Activated effector memory CD4-positive, alpha-beta T cell treated with Interleukin-2 at 50 U/mL for 16 hours (primary cell): ENCODE results near the gene MAN1B1.

Experiments
- DNase-seq: peaks from one replicate; pipeline ENCODE4 v3.0.0-alpha.2; 2020

The MAN1B1 gene

GRCh38 chr9:137149363-137149762 lies 62.6 kb downstream of the MAN1B1 start:
- no peak for DNase-seq

- no peak for DNase-seq
Observed at GRCh38 chr9:137149942-137150616, 63.3 kb downstream of the MAN1B1 start.

- no peak for DNase-seq
Observed at GRCh38 chr9:137150617-137151457, 64.1 kb downstream of the MAN1B1 start.

GRCh38 chr9:137152844-137153405 lies 66.1 kb downstream of the MAN1B1 start:
- DNase-seq = no peak

GRCh38 chr9:137156567-137157375 lies 70.0 kb downstream of the MAN1B1 start:
- peak; percentile 31 for DNase-seq

- DNase-seq = no peak
Observed at GRCh38 chr9:137157618-137158415, 71.0 kb downstream of the MAN1B1 start.

- no peak for DNase-seq
Observed at GRCh38 chr9:137158625-137159024, 71.8 kb downstream of the MAN1B1 start.
